ENCODE data around the gene STYXL2.

Gene STYXL2

GRCh38 chr1:167132301-167133010, 38.6 kb downstream of the STYXL2 start:
- H2BK12ac ChIP-seq (ENCODE audit: low read length) = no peak overlapping the region
- H3K27ac ChIP-seq (ENCODE audit: low read depth, low read length) = no peak overlapping the region
- H3K18ac ChIP-seq (ENCODE audit: low read length) = no peak overlapping the region
- no peak overlapping the region for H2AK5ac ChIP-seq (ENCODE audit: low read length)
- H2BK5ac ChIP-seq (ENCODE audit: low read depth, low read length, poor library complexity) = no peak overlapping the region
- H3K23ac ChIP-seq (ENCODE audit: low read length) = no peak overlapping the region
- H2AFZ ChIP-seq (ENCODE audit: insufficient read depth, low read length, poor library complexity) = no peak overlapping the region
- H3K4ac ChIP-seq (ENCODE audit: low read depth, low read length) = no peak overlapping the region
- no CpG with 5 or more reads among the region's 8 CpGs for WGBS (ENCODE audit: extremely low coverage, insufficient coverage, insufficient read length)
- H4K91ac ChIP-seq (ENCODE audit: low read depth, low read length) = no peak overlapping the region
- no peak overlapping the region for H3K4me2 ChIP-seq (ENCODE audit: low read length)
- H3K4me1 ChIP-seq (ENCODE audit: control insufficient read depth in 1 of 2, insufficient read depth in 2 of 2, low read length in 2 of 2) = peaks cover 5 to 12% of the 10 kb centered on the region in 2 experiments
- H3K14ac ChIP-seq (ENCODE audit: low read length) = no peak overlapping the region
- H4K8ac ChIP-seq (ENCODE audit: low read depth, low read length) = no peak overlapping the region
- H4K12ac ChIP-seq (ENCODE audit: low read depth, low read length) = no peak overlapping the region
- H2BK120ac ChIP-seq (ENCODE audit: insufficient read depth, low read length, poor library complexity) = no peak overlapping the region
- peaks cover 16% of the 10 kb centered on the region for H3K79me1 ChIP-seq (ENCODE audit: low read length)
- H3K79me2 ChIP-seq (ENCODE audit: control insufficient read depth, insufficient read depth, low read length, poor library complexity) = no peaks in the 10 kb centered on the region
- no peaks in the 10 kb centered on the region for H3K27me3 ChIP-seq (ENCODE audit: insufficient read depth, low read length)
- H3K9ac ChIP-seq (ENCODE audit: low read length) = no peak overlapping the region
- no peak overlapping the region for H3K4me3 ChIP-seq (ENCODE audit: low read depth, low read length)
- H3K36me3 ChIP-seq (ENCODE audit: control insufficient read depth in 1 of 2, insufficient read depth in 2 of 2, low read length in 2 of 2) = no peaks in the 10 kb centered on the region
- peaks cover 3% of the 10 kb centered on the region for H3K9me3 ChIP-seq (ENCODE audit: insufficient read depth, low read depth, low read length)
- no peak for DNase-seq

GRCh38 chr1:167135281-167135840, 41.5 kb downstream of the STYXL2 start:
- Histone ChIP-seq H2BK120ac (ENCODE audit: insufficient read depth, low read length, poor library complexity) (peak overlapping the region; percentile 59), H3K27me3 (ENCODE audit: insufficient read depth, low read length) (no peaks in the 10 kb centered on the region), H3K9me3 (ENCODE audit: insufficient read depth, low read depth, low read length) (no peaks in the 10 kb centered on the region), H2AK5ac (ENCODE audit: low read length) (peak overlapping the region; percentile 39), H3K79me1 (ENCODE audit: low read length) (peaks cover 19% of the 10 kb centered on the region), H3K4ac (ENCODE audit: low read depth, low read length) (peak overlapping the region; percentile 9), H3K79me2 (ENCODE audit: control insufficient read depth, insufficient read depth, low read length, poor library complexity) (no peaks in the 10 kb centered on the region), H2AFZ (ENCODE audit: insufficient read depth, low read length, poor library complexity) (no peak overlapping the region), H3K36me3 (ENCODE audit: control insufficient read depth in 1 of 2, insufficient read depth in 2 of 2, low read length in 2 of 2) (no peaks in the 10 kb centered on the region), H3K18ac (ENCODE audit: low read length) (no peak overlapping the region), H3K27ac (ENCODE audit: low read depth, low read length) (peak overlapping the region; percentile 54), H3K23ac (ENCODE audit: low read length) (no peak overlapping the region), H4K8ac (ENCODE audit: low read depth, low read length) (no peak overlapping the region), H4K12ac (ENCODE audit: low read depth, low read length) (no peak overlapping the region), H4K91ac (ENCODE audit: low read depth, low read length) (peak overlapping the region; percentile 94), H3K4me2 (ENCODE audit: low read length) (no peak overlapping the region), H3K9ac (ENCODE audit: low read length) (no peak overlapping the region), H3K4me1 (ENCODE audit: control insufficient read depth in 1 of 2, insufficient read depth in 2 of 2, low read length in 2 of 2) (peaks cover 12 to 21% of the 10 kb centered on the region in 2 experiments), H2BK12ac (ENCODE audit: low read length) (peak overlapping the region; percentile 86), H3K4me3 (ENCODE audit: low read depth, low read length) (no peak overlapping the region), H2BK5ac (ENCODE audit: low read depth, low read length, poor library complexity) (peak overlapping the region; percentile 64), H3K14ac (ENCODE audit: low read length) (peak overlapping the region; percentile 53)
- WGBS (ENCODE audit: extremely low coverage, insufficient coverage, insufficient read length) = no CpG with 5 or more reads among the region's 4 CpGs
- no peak for DNase-seq

GRCh38 chr1:167136191-167136614, 42.3 kb downstream of the STYXL2 start:
- no peak for DNase-seq
- Histone ChIP-seq H2BK12ac (ENCODE audit: low read length) (peak overlapping the region; percentile 93), H3K27ac (ENCODE audit: low read depth, low read length) (peak overlapping the region; percentile 96), H3K36me3 (ENCODE audit: control insufficient read depth in 1 of 2, insufficient read depth in 2 of 2, low read length in 2 of 2) (no peaks in the 10 kb centered on the region), H3K18ac (ENCODE audit: low read length) (peak overlapping the region; percentile 47), H2AK5ac (ENCODE audit: low read length) (peak overlapping the region; percentile 35), H3K4me3 (ENCODE audit: low read depth, low read length) (no peak overlapping the region), H3K4me1 (ENCODE audit: control insufficient read depth in 1 of 2, insufficient read depth in 2 of 2, low read length in 2 of 2) (peaks cover 12 to 21% of the 10 kb centered on the region in 2 experiments), H3K23ac (ENCODE audit: low read length) (no peak overlapping the region), H2AFZ (ENCODE audit: insufficient read depth, low read length, poor library complexity) (no peak overlapping the region), H3K14ac (ENCODE audit: low read length) (peak overlapping the region; percentile 49), H4K91ac (ENCODE audit: low read depth, low read length) (peak overlapping the region; percentile 87), H3K27me3 (ENCODE audit: insufficient read depth, low read length) (no peaks in the 10 kb centered on the region), H3K9me3 (ENCODE audit: insufficient read depth, low read depth, low read length) (no peaks in the 10 kb centered on the region), H2BK5ac (ENCODE audit: low read depth, low read length, poor library complexity) (peak overlapping the region; percentile 91), H4K12ac (ENCODE audit: low read depth, low read length) (peak overlapping the region; percentile 46), H3K4ac (ENCODE audit: low read depth, low read length) (peak overlapping the region; percentile 14), H3K4me2 (ENCODE audit: low read length) (peak overlapping the region; percentile 44), H3K9ac (ENCODE audit: low read length) (no peak overlapping the region), H4K8ac (ENCODE audit: low read depth, low read length) (peak overlapping the region; percentile 11), H2BK120ac (ENCODE audit: insufficient read depth, low read length, poor library complexity) (peak overlapping the region; percentile 95), H3K79me1 (ENCODE audit: low read length) (peaks cover 19% of the 10 kb centered on the region), H3K79me2 (ENCODE audit: control insufficient read depth, insufficient read depth, low read length, poor library complexity) (no peaks in the 10 kb centered on the region)
- no CpG with 5 or more reads among the region's 2 CpGs for WGBS (ENCODE audit: extremely low coverage, insufficient coverage, insufficient read length)

GRCh38 chr1:167136806-167137205, 42.9 kb downstream of the STYXL2 start:
- no peaks in the 10 kb centered on the region for H3K79me2 ChIP-seq (ENCODE audit: control insufficient read depth, insufficient read depth, low read length, poor library complexity)
- no peaks in the 10 kb centered on the region for H3K36me3 ChIP-seq (ENCODE audit: control insufficient read depth in 1 of 2, insufficient read depth in 2 of 2, low read length in 2 of 2)
- H3K4me3 ChIP-seq (ENCODE audit: low read depth, low read length) = no peak overlapping the region
- H3K23ac ChIP-seq (ENCODE audit: low read length) = no peak overlapping the region
- no peak for DNase-seq
- peak overlapping the region; percentile 91 for H2BK5ac ChIP-seq (ENCODE audit: low read depth, low read length, poor library complexity)
- peak overlapping the region; percentile 80 for H3K14ac ChIP-seq (ENCODE audit: low read length)
- no peak overlapping the region for H3K9ac ChIP-seq (ENCODE audit: low read length)
- H4K8ac ChIP-seq (ENCODE audit: low read depth, low read length) = no peak overlapping the region
- H3K79me1 ChIP-seq (ENCODE audit: low read length) = peaks cover 19% of the 10 kb centered on the region
- no CpG with 5 or more reads among the region's 2 CpGs for WGBS (ENCODE audit: extremely low coverage, insufficient coverage, insufficient read length)
- H3K18ac ChIP-seq (ENCODE audit: low read length) = peak overlapping the region; percentile 38
- peak overlapping the region; percentile 77 for H2AK5ac ChIP-seq (ENCODE audit: low read length)
- H4K91ac ChIP-seq (ENCODE audit: low read depth, low read length) = peak overlapping the region; percentile 69
- H3K4me1 ChIP-seq (ENCODE audit: control insufficient read depth in 1 of 2, insufficient read depth in 2 of 2, low read length in 2 of 2) = peaks cover 12 to 21% of the 10 kb centered on the region in 2 experiments
- H3K27ac ChIP-seq (ENCODE audit: low read depth, low read length) = peak overlapping the region; percentile 96
- no peak overlapping the region for H4K12ac ChIP-seq (ENCODE audit: low read depth, low read length)
- H3K9me3 ChIP-seq (ENCODE audit: insufficient read depth, low read depth, low read length) = no peaks in the 10 kb centered on the region
- H2BK12ac ChIP-seq (ENCODE audit: low read length) = peak overlapping the region; percentile 95
- no peaks in the 10 kb centered on the region for H3K27me3 ChIP-seq (ENCODE audit: insufficient read depth, low read length)
- no peak overlapping the region for H2AFZ ChIP-seq (ENCODE audit: insufficient read depth, low read length, poor library complexity)
- peak overlapping the region; percentile 88 for H2BK120ac ChIP-seq (ENCODE audit: insufficient read depth, low read length, poor library complexity)
- no peak overlapping the region for H3K4me2 ChIP-seq (ENCODE audit: low read length)
- peak overlapping the region; percentile 14 for H3K4ac ChIP-seq (ENCODE audit: low read depth, low read length)

All from trophoblast cell (in vitro differentiated cells and primary cell).